ENCODE measurements around the gene LRP1.

DNA sequence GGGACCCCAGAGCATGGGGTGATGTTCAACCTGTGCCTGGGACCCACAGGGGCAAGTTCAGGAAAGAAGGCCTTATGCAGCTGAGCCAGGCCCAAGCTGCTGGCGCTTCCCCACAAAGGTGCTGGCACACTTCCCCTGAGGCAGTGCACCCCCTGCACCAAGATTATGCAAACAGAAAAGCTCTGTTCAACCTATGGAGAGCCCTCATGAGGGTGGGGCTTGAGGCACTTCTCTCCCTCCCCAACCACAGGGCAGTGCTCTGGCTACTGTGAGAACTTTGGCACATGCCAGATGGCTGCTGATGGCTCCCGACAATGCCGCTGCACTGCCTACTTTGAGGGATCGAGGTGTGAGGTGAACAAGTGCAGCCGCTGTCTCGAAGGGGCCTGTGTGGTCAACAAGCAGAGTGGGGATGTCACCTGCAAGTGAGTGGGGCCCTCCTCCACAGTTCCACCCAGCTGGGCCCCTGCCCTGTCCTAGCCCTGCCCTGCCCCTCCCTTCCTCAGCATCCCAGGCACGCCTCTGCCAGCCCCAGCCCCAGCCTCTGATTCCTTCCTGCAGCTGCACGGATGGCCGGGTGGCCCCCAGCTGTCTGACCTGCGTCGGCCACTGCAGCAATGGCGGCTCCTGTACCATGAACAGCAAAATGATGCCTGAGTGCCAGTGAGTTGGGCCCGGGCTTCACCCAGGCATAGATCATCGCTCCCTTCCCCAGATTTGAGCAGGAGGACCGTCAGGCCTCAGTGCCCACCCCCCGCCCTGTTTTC is 82.8 kb downstream of the LRP1 start:
- TF ChIP-seq YY1 (IDR thresholded peaks at IDR 0.05; ENCODE audit: insufficient read depth, insufficient read length) (no peak), ZNF274 (IDR thresholded peaks at IDR 0.05; ENCODE audit: low read depth, low read length) (no peak), SUZ12 (IDR thresholded peaks at IDR 0.05; ENCODE audit: extremely low read depth, insufficient read depth, insufficient read length) (no peak)

Measured in NT2/D1 (cell line).